GM19238 (cell line): ENCODE data around the gene TMEM31.
A peak's percentile ranks its signal among the peaks of the same experiment; 100 is the strongest.

Source experiments
- DNase-seq: peaks from one replicate; pipeline ENCODE4 v3.0.0; 2011; ENCODE audit warnings: low spot score; ENCODE audit not compliant: insufficient read length

TMEM31 gene, protein sequence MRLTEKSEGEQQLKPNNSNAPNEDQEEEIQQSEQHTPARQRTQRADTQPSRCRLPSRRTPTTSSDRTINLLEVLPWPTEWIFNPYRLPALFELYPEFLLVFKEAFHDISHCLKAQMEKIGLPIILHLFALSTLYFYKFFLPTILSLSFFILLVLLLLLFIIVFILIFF

DNA sequence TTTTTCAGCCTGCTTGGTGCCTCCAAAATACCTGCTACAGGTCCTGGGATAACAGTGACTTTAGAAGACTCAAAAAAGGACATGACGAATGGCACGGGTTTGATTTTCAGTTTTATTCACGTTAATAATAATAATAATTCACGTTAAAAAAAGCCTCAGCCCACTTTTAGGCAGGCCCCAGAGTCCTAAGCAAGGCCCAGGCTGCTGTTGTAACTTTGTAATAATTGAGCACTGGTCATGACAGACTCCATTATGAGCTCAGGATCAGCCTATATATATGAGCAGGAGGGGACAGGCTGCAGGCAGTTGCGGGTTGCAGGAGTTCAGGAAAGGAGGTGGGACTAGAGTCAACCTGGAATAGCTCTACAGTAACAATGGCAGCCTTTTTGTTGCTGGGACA, at the start of gene TMEM31:
TMEM31 (plus strand) TSS at position 301 of the 400 bp plus-strand sequence. CDS start 1,350 bp downstream, outside the sequence.
- no peak for DNase-seq

DNA sequence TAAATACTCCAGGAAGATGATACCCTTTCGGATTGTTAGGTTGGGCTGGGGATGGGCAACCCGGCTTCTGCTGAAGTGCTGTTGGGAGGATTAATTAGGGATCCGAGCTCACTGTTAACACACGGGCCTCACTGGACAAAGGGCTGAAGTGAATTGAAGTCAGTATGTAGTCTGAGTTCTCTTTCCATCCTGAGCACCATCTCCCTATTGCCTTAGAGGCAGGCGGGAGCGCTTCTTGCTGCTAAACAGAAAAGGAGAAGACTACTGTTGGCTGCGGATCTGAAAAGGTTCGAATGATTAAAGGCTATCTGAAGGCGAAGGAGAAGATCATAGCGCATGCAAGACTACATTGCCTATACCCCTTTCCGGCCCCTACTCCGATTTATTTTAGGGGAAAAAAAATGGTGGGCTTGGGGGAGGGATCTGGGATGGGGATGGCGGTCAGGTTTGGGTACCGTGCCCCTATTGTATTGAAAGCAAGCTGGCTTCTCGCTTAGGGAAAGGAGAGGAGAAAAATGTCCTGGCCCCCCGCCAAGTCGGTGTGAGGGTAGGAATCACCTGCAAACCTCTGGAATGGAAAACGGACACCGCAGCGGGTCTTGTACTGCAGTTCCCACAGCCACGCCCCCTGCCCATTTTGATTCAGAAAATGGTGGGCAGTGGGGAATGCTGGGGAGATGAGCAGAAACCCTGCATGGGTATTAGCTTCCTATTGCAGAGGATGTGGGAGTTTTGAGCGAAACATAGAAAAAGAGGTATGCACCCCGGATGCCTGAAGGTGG, 46.5 kb upstream of the TMEM31 start:
- no peak for DNase-seq

DNA sequence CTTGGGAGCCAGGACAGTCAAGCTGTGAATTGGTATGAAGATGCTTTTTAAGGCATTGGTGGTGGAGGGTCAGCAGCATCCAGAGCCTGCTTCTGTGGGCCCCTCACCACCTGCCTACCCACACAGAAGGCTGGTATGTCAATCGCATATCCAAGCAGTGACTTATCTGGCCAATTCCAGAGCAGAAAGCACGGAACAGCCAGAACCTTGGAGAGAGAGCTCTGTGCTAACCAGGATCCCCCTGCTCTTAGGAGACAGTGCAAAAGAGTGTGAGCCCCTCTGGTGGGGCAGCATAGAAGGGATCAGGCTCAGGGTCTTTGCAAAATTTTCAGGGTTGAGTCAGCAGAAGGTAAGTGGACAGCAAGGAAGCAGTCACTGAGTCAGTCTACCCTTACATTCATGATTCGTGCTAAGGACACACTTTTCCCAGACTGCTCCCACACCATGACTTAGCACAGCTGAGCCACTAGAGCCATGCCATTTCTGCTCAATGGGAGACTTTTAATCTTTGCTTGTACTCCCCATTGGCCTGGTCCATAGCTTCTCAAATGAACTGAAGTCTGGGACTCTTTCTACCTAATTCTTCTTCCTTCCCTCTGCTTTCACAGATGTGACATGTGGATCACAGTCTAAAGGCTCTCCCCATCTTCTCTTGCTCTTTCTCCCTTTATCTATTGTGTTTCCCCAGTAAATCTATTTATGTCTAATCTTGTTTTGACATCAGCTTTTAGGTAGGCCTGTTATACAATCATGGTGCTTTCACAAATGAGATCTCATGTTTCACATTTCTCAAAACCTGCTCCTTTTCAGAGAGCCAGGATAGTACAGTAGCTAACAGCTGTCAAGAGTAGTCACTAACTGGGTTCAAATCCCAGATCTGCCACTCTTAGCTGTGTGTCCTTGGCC, 44.3 kb upstream of the TMEM31 start:
- DNase-seq: no peak

DNA sequence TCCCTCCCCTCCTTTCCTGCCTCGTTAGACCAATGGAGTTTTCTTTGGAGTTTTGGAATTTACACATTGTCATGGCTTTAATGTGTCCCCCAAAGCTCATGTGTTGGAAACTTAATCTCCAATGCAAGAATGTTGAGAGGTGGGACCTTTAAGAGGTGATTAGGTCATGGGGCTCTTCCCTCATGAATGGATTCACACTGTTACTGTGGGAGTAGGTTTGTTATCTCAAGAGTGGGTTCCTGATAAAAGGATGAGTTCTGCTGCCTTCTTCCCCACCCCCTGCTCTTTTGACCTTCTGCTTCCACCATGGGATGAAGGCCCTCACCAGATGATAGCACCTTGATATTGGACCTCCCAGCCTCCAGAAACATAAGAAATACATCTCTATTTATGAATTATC, 41.0 kb upstream of the TMEM31 start:
- no peak for DNase-seq

DNA sequence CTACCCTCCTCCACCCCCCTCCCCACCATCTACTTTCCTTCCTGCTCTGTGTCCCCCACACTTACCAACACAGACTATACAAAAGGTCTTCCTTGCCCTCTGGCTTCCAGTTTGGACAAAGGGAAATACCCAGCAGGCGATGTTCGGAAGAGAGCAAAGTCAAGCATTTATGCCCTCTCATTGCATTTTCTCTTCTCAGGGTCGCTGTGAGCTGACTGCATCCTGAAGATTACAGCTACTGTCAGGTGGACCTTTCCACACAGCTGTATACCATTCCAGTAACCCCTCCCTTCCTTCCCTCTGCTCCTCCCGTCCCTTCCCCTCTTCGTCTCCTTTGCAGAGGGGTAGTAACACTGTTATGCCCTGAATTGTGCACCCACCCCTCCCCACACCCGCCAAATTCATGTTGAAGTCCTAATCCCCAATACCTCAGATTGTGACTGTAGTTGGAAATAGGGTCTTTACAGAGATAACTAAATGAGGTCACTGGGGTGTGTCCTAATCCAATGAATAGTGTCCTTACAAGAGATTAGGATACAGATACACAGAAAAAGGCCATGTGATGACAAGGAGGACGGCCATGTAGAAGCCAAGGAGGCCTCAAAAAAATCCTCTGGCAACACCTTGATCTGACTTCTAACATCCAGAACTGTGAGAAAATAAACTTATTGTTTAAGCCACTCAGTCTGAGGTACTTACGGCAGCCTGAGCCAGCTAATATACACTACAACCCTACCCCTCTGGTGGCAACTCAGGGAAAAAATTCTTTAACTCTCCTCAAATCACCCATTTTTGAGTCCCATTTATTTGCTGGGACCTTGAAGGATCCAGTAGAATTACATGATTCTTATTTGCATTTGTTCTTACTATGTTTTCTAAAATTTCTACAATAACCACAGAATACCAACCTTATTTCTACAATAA, 35.9 kb upstream of the TMEM31 start:
- no peak for DNase-seq

DNA sequence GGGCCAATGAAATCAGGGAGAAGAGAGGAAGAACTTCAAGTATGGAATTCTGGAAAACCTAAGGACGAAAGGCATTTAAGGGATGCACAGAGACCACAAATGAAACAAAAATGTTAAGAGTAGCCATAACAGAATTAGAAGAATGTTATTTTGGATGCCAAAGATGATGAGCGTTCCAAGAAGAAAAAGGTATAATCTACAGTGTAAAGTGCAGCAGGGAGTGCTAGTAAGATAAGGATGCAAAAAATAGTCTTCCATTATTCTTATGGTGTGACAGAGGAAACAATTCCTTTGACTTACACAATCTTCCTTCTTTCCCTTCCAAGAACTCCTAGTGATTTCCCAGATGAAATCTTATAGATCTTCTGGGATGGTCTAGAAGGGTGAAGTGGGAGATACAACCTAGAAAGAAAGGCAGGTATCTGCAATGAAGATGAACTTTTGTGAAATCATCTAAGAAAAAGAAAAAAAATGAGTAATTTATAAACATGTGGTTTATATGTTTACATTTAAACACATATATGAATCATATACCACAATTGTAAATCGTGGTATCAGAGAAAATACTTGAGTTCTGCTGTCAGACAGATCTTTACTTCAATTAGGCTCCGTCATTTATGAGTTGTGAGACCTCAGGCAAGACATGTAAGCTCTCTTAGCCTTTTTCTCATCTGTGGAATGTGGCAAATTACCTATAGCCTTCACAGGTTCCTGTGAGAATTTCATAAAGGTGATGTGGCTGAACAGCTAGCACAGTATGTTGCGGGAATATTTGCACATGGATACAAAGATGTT, 32.3 kb upstream of the TMEM31 start:
- DNase-seq: no peak

DNA sequence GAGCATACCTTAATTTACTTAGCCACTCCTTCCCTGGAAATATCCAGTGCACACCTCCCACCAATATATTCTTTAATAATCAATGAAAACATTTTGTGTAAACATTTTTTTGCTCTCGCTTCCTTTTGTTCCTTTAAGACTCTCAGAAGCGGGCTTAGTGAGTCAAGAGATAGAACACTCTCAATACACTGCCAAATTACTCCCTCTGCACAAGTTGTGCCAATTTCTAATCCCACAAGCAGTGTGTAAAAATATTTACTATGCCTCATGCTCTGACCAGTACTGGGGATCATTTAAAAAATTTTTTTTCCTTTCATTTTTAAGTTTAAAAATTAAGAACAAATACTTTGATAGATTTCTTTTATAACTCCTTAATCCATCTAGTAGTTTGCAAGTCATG, 29.3 kb upstream of the TMEM31 start:
- no peak for DNase-seq

DNA sequence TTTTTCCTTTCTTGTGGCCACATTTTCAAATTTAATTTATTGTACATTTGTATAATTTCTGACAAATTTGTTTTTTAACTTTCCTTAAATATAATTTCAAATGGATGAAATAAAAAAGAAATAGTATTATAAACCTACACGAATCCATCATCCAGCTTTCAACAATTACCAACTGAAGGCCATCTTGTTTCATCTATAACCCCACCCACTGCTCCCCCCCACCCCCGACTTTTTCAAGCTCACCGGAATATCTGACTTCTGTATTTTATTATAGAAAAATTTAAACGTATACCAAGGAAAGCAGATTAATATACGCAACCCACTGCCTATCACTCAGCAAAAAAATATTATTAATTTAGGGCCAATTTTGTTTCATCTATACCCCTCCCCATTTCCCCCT, 25.3 kb upstream of the TMEM31 start:
- no peak for DNase-seq

DNA sequence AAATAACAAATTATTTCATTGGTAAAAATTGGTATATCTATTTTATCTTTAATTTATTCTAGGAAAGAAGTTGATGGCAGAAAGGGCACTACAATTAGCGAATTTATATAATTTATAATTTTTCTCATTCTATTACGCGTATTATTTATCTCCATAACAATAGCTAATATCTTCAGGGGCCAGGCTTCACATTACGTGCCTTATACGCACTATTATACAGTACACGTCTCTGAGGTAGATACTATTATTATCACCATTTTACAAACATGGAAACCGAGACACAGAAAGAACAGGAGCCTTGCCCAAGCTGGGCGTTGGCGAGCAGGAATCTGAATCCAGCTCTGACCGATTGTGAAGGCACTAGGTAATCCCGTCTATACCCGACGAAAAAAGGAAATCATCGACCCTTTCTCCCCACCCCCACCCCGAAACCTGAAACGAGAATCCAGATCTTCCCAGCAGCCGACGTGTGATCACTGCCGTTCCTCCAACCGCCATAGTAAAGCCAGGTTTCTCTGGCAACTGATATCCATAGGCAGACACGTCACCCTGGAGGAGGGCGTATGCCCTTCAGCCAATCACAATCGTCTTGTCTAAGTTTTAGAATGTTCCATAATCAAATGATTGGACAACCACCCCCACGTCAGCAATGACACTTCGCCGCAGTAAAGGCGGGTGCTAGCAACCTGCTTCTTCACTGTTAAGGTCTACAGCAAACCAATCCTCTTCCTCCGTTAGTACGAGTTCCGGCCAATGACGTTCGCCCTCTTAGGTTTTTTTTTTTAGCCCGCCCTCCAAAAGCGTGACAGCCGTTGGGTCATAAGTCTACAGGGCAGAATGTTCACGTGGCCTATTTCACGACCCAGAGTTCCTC, 24.3 kb upstream of the TMEM31 start, which contains the start of gene MORF4L2:
MORF4L2 (minus strand) TSS at position 501 of the 874 bp plus-strand sequence. CDS start 9,672 bp downstream, outside the sequence.
- peak; percentile 42 for DNase-seq

DNA sequence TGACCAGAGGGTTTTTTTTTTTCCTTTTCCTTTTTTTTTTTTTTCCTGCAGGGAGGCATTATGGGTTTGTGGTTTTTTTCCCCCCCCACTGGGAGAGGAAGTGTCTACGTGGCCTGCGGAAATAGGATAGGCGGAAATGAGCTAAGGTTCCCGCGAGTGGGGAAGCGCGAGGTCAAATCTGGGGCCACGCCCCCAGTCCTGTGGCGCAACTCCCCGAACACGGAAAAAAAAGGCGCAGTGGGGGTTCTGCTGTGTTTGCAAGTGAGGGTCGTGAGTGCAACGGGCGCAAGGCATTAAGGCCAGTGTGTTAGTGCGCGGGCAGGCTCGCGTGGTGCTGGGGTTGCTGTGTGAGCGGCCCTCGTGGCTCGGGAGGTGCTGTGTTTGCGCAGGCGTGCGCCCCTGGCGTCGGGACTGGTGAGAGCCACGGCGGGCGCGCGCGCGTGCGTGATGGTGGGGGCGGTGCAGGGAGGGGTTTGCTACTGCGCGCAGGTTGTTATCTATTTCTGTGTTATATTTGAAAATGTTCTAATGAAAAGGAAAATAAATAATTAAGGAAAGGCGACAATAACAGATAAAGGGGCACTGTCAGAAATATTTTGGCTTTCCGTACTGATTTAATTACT, 23.5 kb upstream of the TMEM31 start:
- peak; percentile 19 for DNase-seq

DNA sequence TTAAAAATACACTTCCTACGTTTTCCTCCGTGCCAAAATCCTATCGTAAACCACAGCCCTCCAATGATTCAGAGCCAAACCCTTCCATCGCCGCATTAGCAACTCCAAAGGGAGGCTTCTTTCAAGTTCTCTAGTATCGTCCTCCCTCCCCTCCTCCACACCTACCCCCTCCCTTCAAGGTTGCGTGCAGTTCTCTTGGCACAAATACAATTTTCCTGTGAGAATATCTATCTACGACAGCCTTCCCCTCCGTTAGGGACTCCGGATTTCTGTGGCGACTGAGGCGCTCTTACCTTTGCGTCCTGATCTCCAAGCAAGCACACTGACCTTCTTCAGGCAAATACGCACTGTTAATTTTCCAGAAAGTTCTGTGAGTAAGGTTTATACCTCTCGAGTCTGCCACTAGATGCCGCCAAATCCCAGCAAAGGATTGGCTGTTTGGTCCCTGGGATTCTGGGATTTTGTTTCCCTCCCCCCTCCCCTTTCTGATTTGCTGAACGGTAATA, 23.0 kb upstream of the TMEM31 start:
- DNase-seq: no peak

DNA sequence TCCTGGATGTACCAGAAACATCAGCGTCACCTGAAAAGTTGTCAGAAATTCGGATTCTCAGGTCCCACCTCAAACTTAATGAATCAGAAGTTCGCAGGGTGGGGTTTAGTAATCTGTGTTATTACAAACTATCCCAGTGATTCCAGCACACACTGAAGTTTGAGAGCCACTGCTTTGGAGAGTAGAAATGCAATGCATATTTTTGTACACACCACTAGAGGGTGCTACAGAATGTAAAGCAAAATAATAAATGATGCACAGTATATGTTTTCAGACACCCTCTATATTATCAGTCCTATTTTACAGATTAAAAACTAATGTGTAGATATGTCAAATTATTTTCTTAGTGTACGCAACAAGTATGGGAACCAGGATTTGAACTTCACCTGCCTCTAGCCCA, 21.8 kb upstream of the TMEM31 start:
- DNase-seq: no peak

DNA sequence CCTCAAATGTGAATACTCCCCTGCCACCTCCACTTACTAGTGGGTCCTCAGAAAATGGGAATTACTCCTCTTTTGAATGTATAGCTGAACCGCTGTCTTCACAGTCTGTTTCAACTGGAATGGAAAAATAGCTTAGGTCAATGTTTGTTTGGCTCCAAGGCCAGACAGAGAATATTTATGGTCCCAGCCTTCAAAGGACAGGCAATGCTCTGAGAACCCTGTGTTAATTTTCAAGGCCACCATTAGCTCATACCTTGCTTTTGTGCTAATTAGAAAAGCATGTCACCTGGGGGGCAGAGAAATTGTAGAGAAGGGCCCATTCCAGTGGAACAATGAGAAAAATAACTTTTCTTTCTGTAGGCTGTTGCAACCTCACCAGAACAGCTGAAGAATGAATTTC, 19.6 kb upstream of the TMEM31 start:
- no peak for DNase-seq

DNA sequence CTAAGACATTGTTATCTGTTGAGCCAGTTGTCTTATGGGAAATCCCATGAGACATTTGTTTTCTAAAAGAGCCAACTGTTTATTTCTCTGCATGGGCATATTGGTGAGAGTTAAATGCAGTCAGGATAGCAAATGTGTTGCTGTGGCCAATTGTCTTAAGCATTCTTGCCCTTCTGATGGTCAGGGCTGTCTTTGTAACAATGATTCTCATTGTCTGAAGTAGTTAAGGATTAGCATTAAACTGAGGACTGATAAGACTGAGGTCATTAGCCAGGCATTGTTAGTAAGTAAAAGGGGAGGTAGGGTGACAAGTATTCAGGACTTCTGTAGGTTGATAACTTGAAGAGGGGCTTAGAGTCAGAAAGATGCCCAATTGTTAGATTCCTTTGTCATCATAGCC, 13.0 kb upstream of the TMEM31 start:
- DNase-seq: no peak

DNA sequence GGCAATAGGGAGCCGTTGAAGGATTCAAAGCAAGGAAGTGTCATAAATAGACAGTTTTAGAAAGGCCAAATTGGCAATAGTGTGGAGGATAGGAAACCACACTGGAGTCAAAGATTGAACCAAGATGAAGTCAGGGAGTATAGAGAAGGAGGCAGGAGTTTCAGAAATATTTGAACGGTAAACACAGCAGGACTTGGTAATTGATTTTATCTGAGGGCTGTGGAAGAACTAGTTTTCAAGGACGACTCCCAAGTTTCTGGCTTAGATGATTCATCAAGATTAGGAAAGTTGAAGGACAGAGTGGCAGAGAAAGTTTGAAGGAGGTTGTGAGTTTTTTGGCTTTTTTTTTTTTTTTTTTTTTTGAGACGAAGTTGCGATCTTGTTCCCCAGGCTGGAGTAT, 11.5 kb upstream of the TMEM31 start:
- no peak for DNase-seq

DNA sequence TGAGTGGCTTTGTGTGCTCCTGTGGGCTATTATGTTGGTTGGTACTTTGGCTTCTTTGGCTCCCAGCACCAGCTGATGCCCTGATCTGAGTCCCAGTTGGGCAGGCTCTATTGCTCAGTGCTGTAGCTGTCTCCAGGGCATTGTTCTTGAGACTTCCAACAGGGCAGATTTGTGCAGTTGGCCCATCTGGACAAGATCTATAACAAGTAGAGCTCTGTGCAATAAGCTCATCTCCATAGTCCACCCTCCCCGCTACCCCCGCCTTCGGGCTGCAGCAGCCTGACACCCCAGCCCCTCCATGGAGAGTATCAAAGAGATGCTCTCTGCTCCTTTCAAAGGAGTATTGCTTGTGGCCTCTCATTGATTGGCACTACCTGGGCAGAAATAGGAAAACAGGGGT, 5.8 kb upstream of the TMEM31 start:
- DNase-seq: no peak

DNA sequence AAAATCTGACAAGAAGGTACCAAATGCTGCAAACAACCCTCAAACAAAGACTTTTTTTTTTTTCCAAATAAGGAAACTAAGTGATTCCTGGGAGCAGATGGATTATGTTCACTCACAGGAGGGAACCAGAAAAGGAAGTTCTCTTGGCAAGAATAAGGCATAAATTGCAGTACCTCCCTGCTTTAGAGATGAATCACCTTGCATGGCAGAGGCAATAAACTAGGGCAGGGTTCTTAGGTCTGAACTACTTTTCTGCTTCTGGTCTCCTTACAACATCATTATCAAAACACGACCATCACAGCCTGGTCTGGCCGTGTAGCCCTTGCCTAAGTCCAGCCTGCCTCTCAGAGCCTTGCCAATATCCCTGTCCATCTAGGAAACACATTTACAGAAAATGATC, 6.3 kb downstream of the TMEM31 start:
- DNase-seq: no peak

DNA sequence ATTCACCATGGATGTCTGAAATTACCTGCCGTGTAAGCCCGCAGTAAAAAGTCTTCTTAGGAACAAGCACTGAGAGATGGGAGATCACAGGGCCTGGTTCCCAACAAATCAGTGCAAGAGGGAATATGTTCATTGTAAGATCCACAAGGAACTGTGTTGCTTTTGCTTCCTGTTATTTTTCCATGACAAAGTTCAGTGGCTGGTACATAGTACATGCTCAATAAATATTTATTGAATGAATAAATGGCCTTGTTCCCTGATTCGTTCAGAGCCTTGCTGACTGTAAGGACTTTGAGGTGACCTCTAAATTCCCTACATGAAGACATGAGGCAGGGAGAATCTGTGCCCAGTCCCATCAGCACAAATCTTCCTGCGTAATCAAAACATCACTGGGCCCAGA, 7.4 kb downstream of the TMEM31 start:
- DNase-seq: no peak

DNA sequence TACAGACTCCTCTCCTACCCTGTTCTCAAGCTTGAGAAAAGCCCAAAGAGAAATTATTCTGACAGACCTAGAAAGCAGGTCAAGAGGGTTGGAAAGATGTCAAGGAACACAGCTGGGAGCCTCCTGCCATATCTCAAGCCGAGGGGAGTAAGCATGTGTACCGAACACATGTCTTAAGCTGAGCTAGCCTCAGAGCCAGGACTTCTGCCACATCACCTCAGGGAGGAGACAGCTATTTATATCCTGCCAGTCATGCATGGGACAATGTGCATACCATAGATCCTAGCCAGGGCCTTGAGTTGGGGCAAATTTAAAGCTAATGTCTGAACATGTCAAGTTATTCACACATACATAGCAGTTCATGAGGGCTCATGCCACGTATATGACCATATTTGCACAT, 11.8 kb downstream of the TMEM31 start:
- no peak for DNase-seq
